Spleen (tissue), 7 donors: ENCODE measurements around the gene VCL.

Experiments used
- POLR2A ChIP-seq, 3 donors: fragments of 450-650 bp; IDR thresholded peaks; one replicate each; pipeline ENCODE4 v1.5.1; 2017; ENCODE audit warnings: antibody characterized with exemption in 3 of 3, mild to moderate bottlenecking in 1 of 3
- TF ChIP-seq, protein P1 (sequence below), 11 experiments: fragments of 200-600 bp in 7 of 11; fragments of 450-650 bp in 4 of 11; sonication (generic) in 4 of 11; IDR thresholded peaks in 8 of 11; conservative IDR thresholded peaks in 3 of 11; 1 replicate in 7 of 11; 2 replicates in 4 of 11; pipeline versions ENCODE4 v1.4.0 to v1.8.0; 2016 to 2021; ENCODE audit warnings: antibody characterized with exemption in 11 of 11, inconsistent platforms in 4 of 11, mild to moderate bottlenecking in 1 of 11
- donor health status: DM: no; HTN: no; CAD: no; lungs with moderate emphysema.
- donor health status: DM: no; HTN: no; CAD: no.
- donor health status: DM: no; HTN: no; CAD: no.

DNA sequence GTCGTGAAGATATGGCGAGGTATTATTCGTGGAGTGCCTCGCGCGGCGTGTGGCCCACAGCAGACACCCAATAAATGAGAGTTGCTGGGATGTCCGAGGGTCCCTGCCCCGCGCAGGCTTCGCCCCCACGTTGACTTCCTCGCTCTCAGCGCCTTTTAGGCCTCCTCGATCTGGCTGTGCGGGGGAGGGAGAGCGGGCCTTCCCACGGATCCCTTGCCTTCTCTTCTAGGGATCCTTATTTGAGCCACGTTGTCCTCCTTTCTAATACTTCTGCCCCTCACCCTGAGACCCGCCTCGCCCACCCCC, 660 bp downstream of the VCL start:
- TF ChIP-seq, protein P1, sequence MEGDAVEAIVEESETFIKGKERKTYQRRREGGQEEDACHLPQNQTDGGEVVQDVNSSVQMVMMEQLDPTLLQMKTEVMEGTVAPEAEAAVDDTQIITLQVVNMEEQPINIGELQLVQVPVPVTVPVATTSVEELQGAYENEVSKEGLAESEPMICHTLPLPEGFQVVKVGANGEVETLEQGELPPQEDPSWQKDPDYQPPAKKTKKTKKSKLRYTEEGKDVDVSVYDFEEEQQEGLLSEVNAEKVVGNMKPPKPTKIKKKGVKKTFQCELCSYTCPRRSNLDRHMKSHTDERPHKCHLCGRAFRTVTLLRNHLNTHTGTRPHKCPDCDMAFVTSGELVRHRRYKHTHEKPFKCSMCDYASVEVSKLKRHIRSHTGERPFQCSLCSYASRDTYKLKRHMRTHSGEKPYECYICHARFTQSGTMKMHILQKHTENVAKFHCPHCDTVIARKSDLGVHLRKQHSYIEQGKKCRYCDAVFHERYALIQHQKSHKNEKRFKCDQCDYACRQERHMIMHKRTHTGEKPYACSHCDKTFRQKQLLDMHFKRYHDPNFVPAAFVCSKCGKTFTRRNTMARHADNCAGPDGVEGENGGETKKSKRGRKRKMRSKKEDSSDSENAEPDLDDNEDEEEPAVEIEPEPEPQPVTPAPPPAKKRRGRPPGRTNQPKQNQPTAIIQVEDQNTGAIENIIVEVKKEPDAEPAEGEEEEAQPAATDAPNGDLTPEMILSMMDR (IDR thresholded peaks at IDR 0.05 in 8 of 11, conservative IDR thresholded peaks at IDR 0.05 in 3 of 11), result no peak
- no peak for TF ChIP-seq POLR2A (IDR thresholded peaks at IDR 0.05)
